VCaP (cell line): ENCODE measurements around the gene PEAK1.
A peak's percentile ranks its signal among the peaks of the same experiment; 100 is the strongest.

Source experiments
- H3K27ac ChIP-seq: fragments of 450-650 bp; 2 replicates; pipeline ENCODE4 v1.5.1; 2017
- TF ChIP-seq, protein P1 (sequence below): fragments of 450-650 bp; conservative IDR thresholded peaks from 2 replicates; pipeline ENCODE4 v1.5.1; 2017; ENCODE audit warnings: mild to moderate bottlenecking, moderate library complexity

The PEAK1 gene

DNA sequence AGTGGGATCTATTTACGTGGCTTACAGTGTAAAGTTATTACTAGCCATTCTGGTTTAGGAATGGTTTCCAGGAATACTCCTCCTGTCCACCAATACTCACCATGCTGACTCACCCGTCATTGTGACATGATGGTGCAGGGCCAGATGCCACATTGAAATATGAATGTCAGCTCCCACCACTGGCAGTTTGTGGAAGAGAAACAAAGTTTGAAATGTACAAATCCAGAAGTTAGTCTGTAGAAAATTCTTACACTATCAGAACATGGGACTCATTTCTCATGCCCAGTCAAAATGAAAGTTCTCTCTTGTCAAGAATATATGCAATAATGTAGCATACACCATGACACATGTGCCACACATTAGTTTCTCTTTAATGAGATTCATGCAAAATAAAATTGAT, 334.6 kb downstream of the PEAK1 start:
- TF ChIP-seq, protein P1, sequence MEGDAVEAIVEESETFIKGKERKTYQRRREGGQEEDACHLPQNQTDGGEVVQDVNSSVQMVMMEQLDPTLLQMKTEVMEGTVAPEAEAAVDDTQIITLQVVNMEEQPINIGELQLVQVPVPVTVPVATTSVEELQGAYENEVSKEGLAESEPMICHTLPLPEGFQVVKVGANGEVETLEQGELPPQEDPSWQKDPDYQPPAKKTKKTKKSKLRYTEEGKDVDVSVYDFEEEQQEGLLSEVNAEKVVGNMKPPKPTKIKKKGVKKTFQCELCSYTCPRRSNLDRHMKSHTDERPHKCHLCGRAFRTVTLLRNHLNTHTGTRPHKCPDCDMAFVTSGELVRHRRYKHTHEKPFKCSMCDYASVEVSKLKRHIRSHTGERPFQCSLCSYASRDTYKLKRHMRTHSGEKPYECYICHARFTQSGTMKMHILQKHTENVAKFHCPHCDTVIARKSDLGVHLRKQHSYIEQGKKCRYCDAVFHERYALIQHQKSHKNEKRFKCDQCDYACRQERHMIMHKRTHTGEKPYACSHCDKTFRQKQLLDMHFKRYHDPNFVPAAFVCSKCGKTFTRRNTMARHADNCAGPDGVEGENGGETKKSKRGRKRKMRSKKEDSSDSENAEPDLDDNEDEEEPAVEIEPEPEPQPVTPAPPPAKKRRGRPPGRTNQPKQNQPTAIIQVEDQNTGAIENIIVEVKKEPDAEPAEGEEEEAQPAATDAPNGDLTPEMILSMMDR: no peak
- H3K27ac ChIP-seq: no peak overlapping the region

- no peak overlapping the region for H3K27ac ChIP-seq
- TF ChIP-seq, protein P1: no peak
Measured at GRCh38 chr15:77084436-77084835, 335.5 kb downstream of the PEAK1 start.

- TF ChIP-seq, protein P1: no peak
- peak overlapping the region; percentile 53 for H3K27ac ChIP-seq
Measured at GRCh38 chr15:77083381-77084160, 336.3 kb downstream of the PEAK1 start.

DNA sequence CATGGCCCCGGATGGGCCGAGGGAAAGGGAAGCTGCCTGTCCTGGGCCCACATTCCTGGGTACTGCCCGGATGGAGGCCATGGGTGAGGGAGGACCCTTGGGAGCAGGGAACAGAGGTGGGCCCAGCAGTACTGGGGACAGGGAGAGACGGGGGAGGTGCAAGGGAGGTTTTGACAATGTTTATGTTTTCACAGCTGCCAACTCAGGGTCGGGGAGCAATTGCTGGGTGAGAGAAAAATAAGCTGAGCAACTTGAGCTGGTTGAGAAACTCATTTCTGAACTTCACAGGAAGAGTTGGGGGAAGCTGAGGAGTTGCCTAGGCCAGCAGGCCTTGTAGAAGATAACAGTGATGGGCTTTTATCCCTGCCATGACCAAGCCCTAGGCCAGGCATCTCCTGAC, 337.9 kb downstream of the PEAK1 start:
- H3K27ac ChIP-seq: no peak overlapping the region

GRCh38 chr15:77076323-77076915, 343.5 kb downstream of the PEAK1 start:
- TF ChIP-seq, protein P1: no peak
- H3K27ac ChIP-seq: no peak overlapping the region

More for the DNA sequence above, 337.9 kb downstream of the PEAK1 start:
- TF ChIP-seq, protein P1: no peak

DNA sequence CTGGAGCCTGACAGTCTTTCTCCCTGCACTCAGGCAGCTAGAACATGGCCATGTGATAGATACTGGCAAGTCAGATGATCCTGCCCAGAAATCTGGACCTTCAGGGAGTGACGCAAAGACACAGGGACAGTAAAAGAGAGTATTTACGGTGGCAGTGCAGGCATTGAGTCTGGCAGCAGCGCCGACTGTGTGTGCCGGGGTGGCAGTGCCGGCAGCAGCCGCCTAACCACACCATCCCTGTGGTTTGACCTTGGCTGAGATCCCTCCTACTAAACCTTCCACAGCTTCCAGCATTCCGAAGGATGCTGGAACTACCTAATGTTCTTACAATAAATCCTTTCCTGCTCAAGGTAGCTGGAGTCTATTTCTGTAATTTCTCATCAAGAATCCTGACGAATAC, 344.4 kb downstream of the PEAK1 start:
- H3K27ac ChIP-seq: no peak overlapping the region
- TF ChIP-seq, protein P1: peak; percentile 30; the same call in 1 of the 2 replicates

- no peak overlapping the region for H3K27ac ChIP-seq
- TF ChIP-seq, protein P1: no peak
Measured at GRCh38 chr15:77074350-77074749, 345.6 kb downstream of the PEAK1 start.
